HepG2 (cell line): Measurements from ENCODE around the gene DAZL.

Source experiments
- CTCF ChIP-seq: sonication (generic); formaldehyde crosslinking; IDR thresholded peaks from 2 replicates; pipeline ENCODE4 v1.5.0; 2020; ENCODE audit warnings: mild to moderate bottlenecking, missing genetic modification reagents, moderate library complexity
- HDAC6 ChIP-seq: fragments of 200-600 bp; sonication (generic); IDR thresholded peaks from 2 replicates; pipeline ENCODE4 v1.7.0; 2017; ENCODE audit warnings: mild to moderate bottlenecking, antibody characterized with exemption, low read length, low read depth
- MAZ ChIP-seq, 2 experiments: sonication (generic) in 1 of 2; formaldehyde crosslinking in 1 of 2; IDR thresholded peaks; 2 replicates each; pipeline versions ENCODE4 v1.5.0 to v1.6.1; 2012 to 2020; ENCODE audit warnings: low read depth in 2 of 2, mild to moderate bottlenecking in 2 of 2, borderline replicate concordance in 1 of 2, improper control_type of control experiment in 1 of 2, low read length in 1 of 2, missing genetic modification reagents in 1 of 2, moderate library complexity in 1 of 2
- MIER2 ChIP-seq: IDR thresholded peaks from 2 replicates; pipeline ENCODE4 v1.6.1; 2016; ENCODE audit warnings: missing biosample characterization, missing genetic modification reagents
- TCF7 ChIP-seq: sonication (generic); IDR thresholded peaks from 2 replicates; pipeline ENCODE4 v1.6.1; 2016; ENCODE audit warnings: antibody characterized with exemption, low read depth
- TF ChIP-seq, protein P1 (sequence below): sonication (generic); formaldehyde crosslinking; IDR thresholded peaks from 2 replicates; pipeline ENCODE4 v1.5.0; 2020; ENCODE audit warnings: missing genetic modification reagents

GRCh38 chr3:16653712-16654111 lies 48.5 kb upstream of the DAZL start:
- TF ChIP-seq MIER2, result no peak
- no peak for TF ChIP-seq HDAC6
- TF ChIP-seq CTCF (CRISPR knock-in tag), result no peak
- no peak for TF ChIP-seq MAZ (IDR thresholded peaks at IDR 0.05; ENCODE audit: borderline replicate concordance, low read depth, low read length)
- no peak for TF ChIP-seq MAZ (CRISPR knock-in tag; IDR thresholded peaks at IDR 0.05; ENCODE audit: low read depth)
- TF ChIP-seq, protein P1, sequence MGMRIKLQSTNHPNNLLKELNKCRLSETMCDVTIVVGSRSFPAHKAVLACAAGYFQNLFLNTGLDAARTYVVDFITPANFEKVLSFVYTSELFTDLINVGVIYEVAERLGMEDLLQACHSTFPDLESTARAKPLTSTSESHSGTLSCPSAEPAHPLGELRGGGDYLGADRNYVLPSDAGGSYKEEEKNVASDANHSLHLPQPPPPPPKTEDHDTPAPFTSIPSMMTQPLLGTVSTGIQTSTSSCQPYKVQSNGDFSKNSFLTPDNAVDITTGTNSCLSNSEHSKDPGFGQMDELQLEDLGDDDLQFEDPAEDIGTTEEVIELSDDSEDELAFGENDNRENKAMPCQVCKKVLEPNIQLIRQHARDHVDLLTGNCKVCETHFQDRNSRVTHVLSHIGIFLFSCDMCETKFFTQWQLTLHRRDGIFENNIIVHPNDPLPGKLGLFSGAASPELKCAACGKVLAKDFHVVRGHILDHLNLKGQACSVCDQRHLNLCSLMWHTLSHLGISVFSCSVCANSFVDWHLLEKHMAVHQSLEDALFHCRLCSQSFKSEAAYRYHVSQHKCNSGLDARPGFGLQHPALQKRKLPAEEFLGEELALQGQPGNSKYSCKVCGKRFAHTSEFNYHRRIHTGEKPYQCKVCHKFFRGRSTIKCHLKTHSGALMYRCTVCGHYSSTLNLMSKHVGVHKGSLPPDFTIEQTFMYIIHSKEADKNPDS (CRISPR knock-in tag), result no peak
- TF ChIP-seq TCF7, result no peak
